A549 (cell line): ENCODE results near the gene TMOD1. TPM values are rescaled to one million over a fixed set of nuclear protein-coding genes. Genes with fewer than 3 reads are reported as not detected.

Experiments used
- ATAC-seq, 2 experiments: fragments of 200-7000 bp in 1 of 2; fragments of >200 bp in 1 of 2; cut with Nextera tagmentation in 1 of 2; cut with Tn5 transposase in 1 of 2; 3 replicates each; pipeline versions ENCODE4 v1.8.0 to v1.9.1; 2018 to 2020; ENCODE audit warnings: mild to moderate bottlenecking in 1 of 2, moderate library complexity in 1 of 2
- CTCF ChIA-PET: fragments of 300-600 bp; sonication (Branson Sonifier 250); formaldehyde crosslinking; extraction: SDS; loops from one replicate; lab custom pipeline; 2021; ENCODE audit warnings: antibody characterized with exemption, inconsistent platforms; lab: Yijun Ruan, JAX
- POLR2A ChIA-PET: fragments of 350-600 bp; formaldehyde crosslinking; extraction: SDS; loops from one replicate; lab custom pipeline; 2021; ENCODE audit warnings: antibody characterized with exemption, inconsistent platforms; lab: Yijun Ruan, JAX
- DNase-seq, 2 experiments: peaks; one replicate each; pipeline versions ENCODE4 v3.0.0 to v3.0.0-alpha.2; 2011 to 2016; ENCODE audit warnings: low read depth in 1 of 2, low spot score in 1 of 2
- FAIRE-seq: peaks from 2 replicates; lab custom pipeline; 2011; peaks lifted over from hg19 to GRCh38; lab: Jason Lieb, UNC
- H3K27ac ChIP-seq, 2 experiments: fragments of >200 bp; sonication (Bioruptor Twin); formaldehyde crosslinking; 3 replicates each; pipeline ENCODE4 v1.5.1; 2016 to 2017
- H3K4me1 ChIP-seq: fragments of >200 bp; sonication (Bioruptor Twin); formaldehyde crosslinking; 3 replicates; pipeline ENCODE4 v1.6.1; 2016
- H3K4me2 ChIP-seq: fragments of >200 bp; sonication (Bioruptor Twin); formaldehyde crosslinking; 3 replicates; pipeline ENCODE4 v1.6.1; 2016
- H3K4me3 ChIP-seq: fragments of >200 bp; sonication (Bioruptor Twin); formaldehyde crosslinking; 3 replicates; pipeline ENCODE4 v1.5.1; 2016
- H3K9me3 ChIP-seq: fragments of >200 bp; sonication (Bioruptor Twin); formaldehyde crosslinking; 3 replicates; pipeline ENCODE4 v1.6.1; 2016
- BHLHE40 ChIP-seq: IDR thresholded peaks from 2 replicates; pipeline ENCODE4 v1.6.1; 2012; ENCODE audit warnings: low read depth, low read length, inconsistent platforms
- CEBPB ChIP-seq, 2 experiments: fragments of >200 bp in 1 of 2; sonication (Bioruptor Twin) in 1 of 2; formaldehyde crosslinking in 1 of 2; IDR thresholded peaks; 2 replicates each; pipeline ENCODE4 v1.6.1; 2012 to 2016
- CHD2 ChIP-seq: fragments of 150-350 bp; IDR thresholded peaks from 2 replicates; pipeline ENCODE4 v1.6.1; 2014; ENCODE audit warnings: low read length; ENCODE audit not compliant: partially characterized antibody
- CHD4 ChIP-seq: fragments of 200-600 bp; sonication (generic); IDR thresholded peaks from 2 replicates; pipeline ENCODE4 v1.6.1; 2016; ENCODE audit warnings: antibody characterized with exemption, mild to moderate bottlenecking, borderline replicate concordance
- EHF ChIP-seq: fragments of 250-450 bp; sonication (Bioruptor Pico); IDR thresholded peaks from 2 replicates; pipeline ENCODE4 v1.5.0; 2020; ENCODE audit warnings: mild to moderate bottlenecking
- EHMT2 ChIP-seq: fragments of 200-600 bp; sonication (generic); IDR thresholded peaks from 2 replicates; pipeline ENCODE4 v1.6.1; 2016; ENCODE audit warnings: antibody characterized with exemption, low read depth, mild to moderate bottlenecking, moderate library complexity
- FOSL2 ChIP-seq, 2 experiments: fragments of 450-650 bp in 1 of 2; fragments of >200 bp in 1 of 2; sonication (Bioruptor Twin) in 1 of 2; formaldehyde crosslinking; IDR thresholded peaks; 2 replicates each; pipeline versions ENCODE4 v1.5.0 to v1.6.1; 2016 to 2020; ENCODE audit warnings: mild to moderate bottlenecking in 1 of 2, moderate library complexity in 1 of 2
- FOXS1 ChIP-seq: fragments of 250-450 bp; sonication (Bioruptor Pico); IDR thresholded peaks from 2 replicates; pipeline ENCODE4 v1.5.0; 2020; ENCODE audit warnings: mild to moderate bottlenecking, moderate library complexity
- HOXA7 ChIP-seq: fragments of 250-450 bp; sonication (Bioruptor Pico); IDR thresholded peaks from 2 replicates; pipeline ENCODE4 v1.5.0; 2020; ENCODE audit warnings: mild to moderate bottlenecking, moderate library complexity
- JUNB ChIP-seq: fragments of >200 bp; sonication (Bioruptor Twin); formaldehyde crosslinking; IDR thresholded peaks from 2 replicates; pipeline ENCODE4 v1.6.1; 2016
- MAFK ChIP-seq: fragments of 450-650 bp; IDR thresholded peaks from 2 replicates; pipeline ENCODE4 v1.6.1; 2014; ENCODE audit not compliant: partially characterized antibody
- MYC ChIP-seq: IDR thresholded peaks from 2 replicates; pipeline ENCODE4 v1.6.1; 2012; ENCODE audit warnings: mild to moderate bottlenecking, inconsistent platforms, low read length, improper control_type of control experiment, borderline replicate concordance
- POLR2AphosphoS2 ChIP-seq: conservative IDR thresholded peaks from 2 replicates; pipeline ENCODE4 v1.6.1; 2012; ENCODE audit warnings: low read length, improper control_type of control experiment, inconsistent platforms
- RAD21 ChIP-seq, 2 experiments: fragments of >200 bp in 1 of 2; sonication (Bioruptor Twin) in 1 of 2; formaldehyde crosslinking in 1 of 2; IDR thresholded peaks in 1 of 2; conservative IDR thresholded peaks in 1 of 2; 2 replicates in 1 of 2; 3 replicates in 1 of 2; pipeline ENCODE4 v1.6.1; 2012 to 2018; ENCODE audit warnings: inconsistent platforms in 1 of 2
- RNF2 ChIP-seq: fragments of 200-600 bp; sonication (generic); IDR thresholded peaks from 2 replicates; pipeline ENCODE4 v1.6.1; 2016; ENCODE audit warnings: low read depth, mild to moderate bottlenecking, antibody characterized with exemption, moderate library complexity, borderline replicate concordance
- SREBF2 ChIP-seq: fragments of 450-650 bp; IDR thresholded peaks from 2 replicates; pipeline ENCODE4 v1.6.1; 2014; ENCODE audit warnings: mild to moderate bottlenecking, moderate library complexity
- TFCP2L1 ChIP-seq: fragments of 250-450 bp; sonication (Bioruptor Pico); IDR thresholded peaks from 2 replicates; pipeline ENCODE4 v1.5.0; 2021; ENCODE audit warnings: mild to moderate bottlenecking
- ZC3H11A ChIP-seq: fragments of 450-650 bp; IDR thresholded peaks from 2 replicates; pipeline ENCODE4 v1.6.1; 2014; ENCODE audit warnings: antibody characterized with exemption, mild to moderate bottlenecking
- ZNF302 ChIP-seq: fragments of 250-450 bp; sonication (Bioruptor Pico); IDR thresholded peaks from 2 replicates; pipeline ENCODE4 v1.9.0; 2021; ENCODE audit warnings: inconsistent platforms, mild to moderate bottlenecking, moderate library complexity
- WGBS: methylation state at CpG from one replicate; pipeline ENCODE4 v1.1.6; 2017; ENCODE audit errors: missing lambda C conversion rate; 5-methylcytosine and 5-hydroxymethylcytosine counted together
- polyA plus RNA-seq, 4 experiments: library from polyadenylated mRNA; depleted of rRNA in 3 of 4; stranded (reverse); fragments of >200 nt; fragmentation: RNase III in 1 of 4; extraction: RNeasy Plus Mini Kit Qiagen cat#74134 plus additional on column Dnase treatment in 1 of 4; gene quantifications; 2 replicates in 3 of 4; 3 replicates in 1 of 4; pipeline ENCODE4 v1.2.3, GENCODE V29; 2011 to 2017
- TF ChIP-seq, protein P1 (sequence below): fragments of 250-450 bp; sonication (Bioruptor Pico); IDR thresholded peaks from 2 replicates; pipeline ENCODE4 v1.5.0; 2020; ENCODE audit warnings: low read depth, mild to moderate bottlenecking, moderate library complexity
- TF ChIP-seq, protein P2 (sequence below): IDR thresholded peaks from 2 replicates; pipeline ENCODE4 v1.6.1; 2012
- TF ChIP-seq, protein P3 (sequence below): fragments of >200 bp; sonication (Bioruptor Twin); formaldehyde crosslinking; IDR thresholded peaks from 2 replicates; pipeline ENCODE4 v1.6.1; 2016
- TF ChIP-seq, protein P4 (sequence below): fragments of 250-450 bp; sonication (Bioruptor Pico); IDR thresholded peaks from 2 replicates; pipeline ENCODE4 v1.5.0; 2021; ENCODE audit warnings: mild to moderate bottlenecking, moderate library complexity, borderline replicate concordance
- TF ChIP-seq, protein P5 (sequence below): fragments of 150-350 bp; IDR thresholded peaks from 2 replicates; pipeline ENCODE4 v1.6.1; 2014; ENCODE audit warnings: low read depth, mild to moderate bottlenecking, low read length

TMOD1 gene
- polyA plus RNA-seq, 2 of the 4 experiments (the other 2 are of a cell fraction), result 0.28 to 0.80 TPM

DNA sequence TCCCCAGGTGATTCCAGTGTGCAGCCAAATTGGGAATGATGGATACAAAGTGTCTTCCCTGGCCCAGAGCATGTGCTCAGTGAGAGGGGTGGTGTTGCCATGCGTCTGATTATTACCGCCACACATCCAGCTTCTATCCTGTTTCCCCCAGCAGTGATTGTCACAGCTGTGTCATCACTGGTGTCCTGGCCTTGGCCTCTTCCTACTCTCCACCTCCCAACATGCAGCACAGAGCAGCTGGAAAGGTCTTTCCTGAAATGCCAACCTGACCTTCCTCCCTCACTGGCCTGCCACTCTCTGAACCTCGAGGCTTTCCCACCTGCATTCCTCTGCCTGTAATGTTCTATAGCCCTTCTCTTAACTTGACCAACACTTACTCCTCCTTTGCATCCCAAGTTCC is 60.0 kb downstream of the TMOD1 start:
- no peak for FAIRE-seq
- Histone ChIP-seq H3K4me3 (no peak overlapping the region), H3K4me1 (peaks cover 11% of the 10 kb centered on the region), H3K4me2 (no peak overlapping the region), H3K27ac (no peak overlapping the region), H3K9me3 (no peaks in the 10 kb centered on the region)
- no peak for DNase-seq
- TF ChIP-seq, protein P1, sequence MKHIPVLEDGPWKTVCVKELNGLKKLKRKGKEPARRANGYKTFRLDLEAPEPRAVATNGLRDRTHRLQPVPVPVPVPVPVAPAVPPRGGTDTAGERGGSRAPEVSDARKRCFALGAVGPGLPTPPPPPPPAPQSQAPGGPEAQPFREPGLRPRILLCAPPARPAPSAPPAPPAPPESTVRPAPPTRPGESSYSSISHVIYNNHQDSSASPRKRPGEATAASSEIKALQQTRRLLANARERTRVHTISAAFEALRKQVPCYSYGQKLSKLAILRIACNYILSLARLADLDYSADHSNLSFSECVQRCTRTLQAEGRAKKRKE, result no peak
- no peak for TF ChIP-seq FOXS1
- no peak for TF ChIP-seq CHD4
- no peak for TF ChIP-seq JUNB
- no peak for TF ChIP-seq EHMT2
- TF ChIP-seq ZC3H11A, result no peak
- TF ChIP-seq SREBF2, result no peak
- no peak for TF ChIP-seq POLR2AphosphoS2
- no peak for TF ChIP-seq RNF2
- TF ChIP-seq RAD21 (conservative IDR thresholded peaks at IDR 0.05 in 1 of 2, IDR thresholded peaks at IDR 0.05 in 1 of 2), result no peak
- TF ChIP-seq ZNF302 (CRISPR knock-in tag), result no peak
- TF ChIP-seq TFCP2L1 (CRISPR knock-in tag), result no peak
- TF ChIP-seq EHF (CRISPR knock-in tag), result no peak
- TF ChIP-seq, protein P2, sequence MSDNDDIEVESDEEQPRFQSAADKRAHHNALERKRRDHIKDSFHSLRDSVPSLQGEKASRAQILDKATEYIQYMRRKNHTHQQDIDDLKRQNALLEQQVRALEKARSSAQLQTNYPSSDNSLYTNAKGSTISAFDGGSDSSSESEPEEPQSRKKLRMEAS, result no peak
- no peak for ATAC-seq
- CTCF ChIA-PET, result interaction anchor here (0.6 to 1.6 kb wide), 3 partner anchors 9 to 65 kb away, joined by 3 to 7 read pairs (median 7); no protein-coding TSS in a partner anchor
- POLR2A ChIA-PET, result no interaction called here
- 71% methylated on average over 3 of the region's 3 CpGs for WGBS

DNA sequence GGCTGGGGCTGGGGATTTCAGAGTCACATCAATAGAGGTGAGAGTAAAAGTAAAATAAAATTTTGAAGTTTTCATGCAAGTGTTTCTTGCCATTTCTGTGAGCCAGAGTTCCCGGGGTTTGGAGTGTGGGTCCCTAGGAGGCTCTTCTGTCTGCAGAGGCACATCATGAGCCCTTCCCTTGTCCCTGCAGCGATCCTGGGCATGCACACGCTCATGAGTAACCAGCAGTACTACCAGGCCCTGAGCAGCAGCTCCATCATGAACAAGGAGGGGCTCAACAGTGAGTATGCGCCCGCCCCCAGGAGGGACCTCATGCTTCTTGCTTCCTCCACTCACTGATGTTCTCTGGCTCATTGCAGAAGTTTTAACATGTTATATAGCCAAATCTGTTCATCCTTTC is 61.1 kb downstream of the TMOD1 start:
- CTCF ChIA-PET, result no interaction called here
- FAIRE-seq, result no peak
- WGBS, result 73% methylated on average over 5 of the region's 5 CpGs
- no peak for DNase-seq
- Histone ChIP-seq H3K4me3 (no peak overlapping the region), H3K4me1 (peaks cover 11% of the 10 kb centered on the region), H3K9me3 (no peaks in the 10 kb centered on the region), H3K4me2 (no peak overlapping the region), H3K27ac (no peak overlapping the region)
- POLR2A ChIA-PET, result no interaction called here
- TF ChIP-seq, protein P1, result no peak
- TF ChIP-seq MYC, result no peak
- TF ChIP-seq FOXS1, result no peak
- no peak for TF ChIP-seq HOXA7
- TF ChIP-seq, protein P3, sequence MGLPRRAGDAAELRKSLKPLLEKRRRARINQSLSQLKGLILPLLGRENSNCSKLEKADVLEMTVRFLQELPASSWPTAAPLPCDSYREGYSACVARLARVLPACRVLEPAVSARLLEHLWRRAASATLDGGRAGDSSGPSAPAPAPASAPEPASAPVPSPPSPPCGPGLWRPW, result no peak
- TF ChIP-seq MAFK, result no peak
- TF ChIP-seq BHLHE40, result no peak
- TF ChIP-seq, protein P4, sequence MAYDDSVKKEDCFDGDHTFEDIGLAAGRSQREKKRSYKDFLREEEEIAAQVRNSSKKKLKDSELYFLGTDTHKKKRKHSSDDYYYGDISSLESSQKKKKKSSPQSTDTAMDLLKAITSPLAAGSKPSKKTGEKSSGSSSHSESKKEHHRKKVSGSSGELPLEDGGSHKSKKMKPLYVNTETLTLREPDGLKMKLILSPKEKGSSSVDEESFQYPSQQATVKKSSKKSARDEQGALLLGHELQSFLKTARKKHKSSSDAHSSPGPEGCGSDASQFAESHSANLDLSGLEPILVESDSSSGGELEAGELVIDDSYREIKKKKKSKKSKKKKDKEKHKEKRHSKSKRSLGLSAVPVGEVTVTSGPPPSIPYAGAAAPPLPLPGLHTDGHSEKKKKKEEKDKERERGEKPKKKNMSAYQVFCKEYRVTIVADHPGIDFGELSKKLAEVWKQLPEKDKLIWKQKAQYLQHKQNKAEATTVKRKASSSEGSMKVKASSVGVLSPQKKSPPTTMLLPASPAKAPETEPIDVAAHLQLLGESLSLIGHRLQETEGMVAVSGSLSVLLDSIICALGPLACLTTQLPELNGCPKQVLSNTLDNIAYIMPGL (CRISPR knock-in tag), result no peak
- TF ChIP-seq CEBPB (IDR thresholded peaks at IDR 0.05), result no peak
- no peak for TF ChIP-seq RAD21 (conservative IDR thresholded peaks at IDR 0.05 in 1 of 2, IDR thresholded peaks at IDR 0.05 in 1 of 2)
- TF ChIP-seq CHD2, result no peak
- TF ChIP-seq FOSL2 (IDR thresholded peaks at IDR 0.05), result no peak
- no peak for TF ChIP-seq FOSL2 (CRISPR knock-in tag; IDR thresholded peaks at IDR 0.05)
- TF ChIP-seq, protein P5, sequence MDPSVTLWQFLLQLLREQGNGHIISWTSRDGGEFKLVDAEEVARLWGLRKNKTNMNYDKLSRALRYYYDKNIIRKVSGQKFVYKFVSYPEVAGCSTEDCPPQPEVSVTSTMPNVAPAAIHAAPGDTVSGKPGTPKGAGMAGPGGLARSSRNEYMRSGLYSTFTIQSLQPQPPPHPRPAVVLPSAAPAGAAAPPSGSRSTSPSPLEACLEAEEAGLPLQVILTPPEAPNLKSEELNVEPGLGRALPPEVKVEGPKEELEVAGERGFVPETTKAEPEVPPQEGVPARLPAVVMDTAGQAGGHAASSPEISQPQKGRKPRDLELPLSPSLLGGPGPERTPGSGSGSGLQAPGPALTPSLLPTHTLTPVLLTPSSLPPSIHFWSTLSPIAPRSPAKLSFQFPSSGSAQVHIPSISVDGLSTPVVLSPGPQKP, result no peak
- no peak for ATAC-seq
